IMR-90 (cell line): ENCODE results near the gene SLC25A5. TPM values are rescaled to one million over a fixed set of nuclear protein-coding genes. Genes with fewer than 3 reads are reported as not detected.

ENCODE experiments used
- ATAC-seq: fragments of 200-7000 bp; cut with Tn5 transposase; 2 replicates; pipeline ENCODE4 v1.9.1; 2020; ENCODE audit warnings: low read depth, mild to moderate bottlenecking, moderate library complexity
- BruUV-seq: library from RNA; stranded (reverse); fragments of 400-500 nt; replicated peaks from 2 replicates; lab custom pipeline; 2021; lab: Mats Ljungman, UMichigan
- CTCF ChIA-PET: fragments of 300-600 bp; formaldehyde crosslinking; extraction: SDS; loops from one replicate; lab custom pipeline; 2021; ENCODE audit warnings: antibody characterized with exemption; lab: Yijun Ruan, JAX
- POLR2A ChIA-PET: fragments of 300-600 bp; sonication (Branson Sonifier 250); formaldehyde crosslinking; loops from one replicate; lab custom pipeline; 2022; ENCODE audit warnings: antibody characterized with exemption; ENCODE audit not compliant: unreplicated experiment; lab: Charles Lee
- DNase-seq: peaks from one replicate; pipeline ENCODE4 v3.0.0; 2013
- H2AFZ ChIP-seq: replicated peaks from 2 replicates; pipeline ENCODE3; 2013; ENCODE audit warnings: low read length, mild to moderate bottlenecking; ENCODE audit not compliant: poor library complexity
- H2AK5ac ChIP-seq: 2 replicates; pipeline ENCODE4 v1.6.1; 2013; ENCODE audit warnings: low read depth, low read length, inconsistent platforms
- H2AK9ac ChIP-seq: replicated peaks from 2 replicates; pipeline ENCODE3; 2013; ENCODE audit warnings: mild to moderate bottlenecking, low read depth, low read length, moderate library complexity; ENCODE audit not compliant: poor library complexity
- H2BK120ac ChIP-seq: 2 replicates; pipeline ENCODE4 v1.6.1; 2013; ENCODE audit warnings: low read depth, low read length, inconsistent platforms
- H2BK15ac ChIP-seq: 3 replicates; pipeline ENCODE4 v1.6.1; 2013; ENCODE audit warnings: low read depth, low read length, inconsistent platforms
- H2BK20ac ChIP-seq: 2 replicates; pipeline ENCODE4 v1.6.1; 2013; ENCODE audit warnings: low read depth, mild to moderate bottlenecking, inconsistent platforms, low read length, moderate library complexity
- H2BK5ac ChIP-seq: 2 replicates; pipeline ENCODE4 v1.6.1; 2013; ENCODE audit warnings: mild to moderate bottlenecking, low read depth, low read length, inconsistent platforms; ENCODE audit not compliant: poor library complexity, severe bottlenecking
- H3K14ac ChIP-seq: replicated peaks from 2 replicates; pipeline ENCODE4 v1.6.1; 2013; ENCODE audit warnings: low read depth, low read length, inconsistent platforms
- H3K18ac ChIP-seq: 2 replicates; pipeline ENCODE4 v1.6.1; 2013; ENCODE audit warnings: low read depth, low read length, control low read depth
- H3K23ac ChIP-seq: 2 replicates; pipeline ENCODE4 v1.6.1; 2013; ENCODE audit warnings: low read depth, low read length, inconsistent platforms
- H3K27ac ChIP-seq: 2 replicates; pipeline ENCODE4 v1.5.1; 2013; ENCODE audit warnings: mild to moderate bottlenecking, control low read depth, low read length; ENCODE audit not compliant: insufficient read depth
- H3K27me3 ChIP-seq: 2 replicates; pipeline ENCODE4 v1.6.1; 2013; ENCODE audit warnings: low read length; ENCODE audit not compliant: control insufficient read depth, insufficient read depth
- H3K36me3 ChIP-seq: 2 replicates; pipeline ENCODE4 v1.6.1; 2013; ENCODE audit warnings: low read length, mixed read lengths; ENCODE audit not compliant: control insufficient read depth, insufficient read depth
- H3K4ac ChIP-seq: 2 replicates; pipeline ENCODE4 v1.6.1; 2013; ENCODE audit warnings: low read depth, low read length, inconsistent platforms
- H3K4me1 ChIP-seq: 2 replicates; pipeline ENCODE4 v1.6.1; 2013; ENCODE audit warnings: low read length, mixed read lengths; ENCODE audit not compliant: control insufficient read depth, insufficient read depth
- H3K4me2 ChIP-seq: 2 replicates; pipeline ENCODE4 v1.6.1; 2013; ENCODE audit warnings: low read depth, mild to moderate bottlenecking, control low read depth, low read length, moderate library complexity
- H3K4me3 ChIP-seq: 2 replicates; pipeline ENCODE4 v1.5.1; 2013; ENCODE audit warnings: low read depth, mild to moderate bottlenecking, control low read depth, low read length, moderate library complexity; ENCODE audit not compliant: insufficient read depth
- H3K56ac ChIP-seq: 2 replicates; pipeline ENCODE4 v1.6.1; 2013; ENCODE audit warnings: low read length, inconsistent platforms; ENCODE audit not compliant: insufficient read depth; ENCODE audit errors: extremely low read depth
- H3K79me1 ChIP-seq, 2 experiments: 2 replicates each; pipeline ENCODE4 v1.6.1; 2013; ENCODE audit warnings: low read length in 2 of 2, inconsistent platforms in 1 of 2, low read depth in 1 of 2
- H3K9ac ChIP-seq: 2 replicates; pipeline ENCODE4 v1.6.1; 2013; ENCODE audit warnings: low read depth, low read length, control low read depth
- H3K9me1 ChIP-seq: 2 replicates; pipeline ENCODE4 v1.6.1; 2013; ENCODE audit warnings: low read length, inconsistent platforms; ENCODE audit not compliant: insufficient read depth
- H3K9me3 ChIP-seq: 2 replicates; pipeline ENCODE4 v1.6.1; 2013; ENCODE audit warnings: low read length; ENCODE audit not compliant: control insufficient read depth, insufficient read depth
- H4K20me1 ChIP-seq: 2 replicates; pipeline ENCODE4 v1.6.1; 2013; ENCODE audit warnings: low read length, inconsistent platforms; ENCODE audit not compliant: insufficient read depth
- H4K5ac ChIP-seq: 2 replicates; pipeline ENCODE4 v1.6.1; 2013; ENCODE audit warnings: mild to moderate bottlenecking, low read depth, low read length, control low read depth
- H4K8ac ChIP-seq, 2 experiments: 2 replicates each; pipeline ENCODE4 v1.6.1; 2013; ENCODE audit warnings: low read depth in 2 of 2, low read length in 2 of 2, control low read depth in 1 of 2, inconsistent platforms in 1 of 2
- H4K91ac ChIP-seq: 2 replicates; pipeline ENCODE4 v1.6.1; 2013; ENCODE audit warnings: low read depth, low read length, inconsistent platforms; ENCODE audit not compliant: insufficient read depth
- CHD1 ChIP-seq: IDR thresholded peaks from 2 replicates; pipeline ENCODE4 v1.6.1; 2012; ENCODE audit warnings: low read depth, low read length, improper control_type of control experiment
- FOS ChIP-seq: fragments of 150-350 bp; IDR thresholded peaks from 2 replicates; pipeline ENCODE4 v1.6.1; 2016; ENCODE audit warnings: low read depth, low read length
- WGBS, 2 experiments: methylation state at CpG; one replicate each; pipeline versions ENCODE4 v1.1.5 to v1.1.7; 2013; ENCODE audit warnings: missing lambda C conversion rate in 2 of 2; ENCODE audit not compliant: insufficient read length in 1 of 2; ENCODE audit errors: extremely low coverage in 2 of 2; 5-methylcytosine and 5-hydroxymethylcytosine counted together
- dilution Hi-C: fragments of 300-500 bp; cut with HindIII; formaldehyde crosslinking; loops from one replicate; pipeline ENCODE4 v1.14.3; 2018; ENCODE audit warnings: low sequenced_read_pairs; ENCODE audit not compliant: unreplicated experiment
- in situ Hi-C: fragments of 300-500 bp; cut with MboI; formaldehyde crosslinking; loops from 3 replicates; pipeline ENCODE4 v1.14.3; 2019; ENCODE audit warnings: low sequenced_read_pairs, inconsistent platforms, mixed read lengths
- intact Hi-C: fragments of 100-400 bp; cut with micrococcal nuclease; formaldehyde crosslinking; loops from 2 replicates; pipeline ENCODE4 v1.10.0; 2022
- polyA plus RNA-seq, 3 experiments: library from polyadenylated mRNA; depleted of rRNA; stranded (reverse); fragments of >200 nt; gene quantifications; 2 replicates each; pipeline ENCODE4 v1.2.3, GENCODE V29; 2012; ENCODE audit warnings: low replicate concordance in 1 of 3
- total RNA-seq: library from RNA; depleted of rRNA; stranded (reverse); fragments of >200 nt; gene quantifications from 2 replicates; pipeline ENCODE4 v1.2.3, GENCODE V29; 2012

Gene SLC25A5
- total and polyA plus RNA-seq, 2 of the 4 experiments (the other 2 are of a cell fraction): 216 to 337 TPM

- peak overlapping the region; percentile 54; the same call in 1 of the 2 replicates for H3K4me2 ChIP-seq
- ChIA-PET POLR2A (no interaction called here), CTCF (interaction anchor here (0.6 to 1.5 kb wide), 4 partner anchors 25 to 358 kb away, joined by 3 to 9 read pairs (median 5); no protein-coding TSS in a partner anchor)
- DNase-seq (peak; percentile 55), ATAC-seq (no peak)
- H3K4me3 ChIP-seq: no peak overlapping the region
- no peak overlapping the region for H2BK120ac ChIP-seq
- WGBS, 2 experiments: 67% methylated on average over 4 of the region's 11 CpGs; no CpG with 5 or more reads in 1 of the 2 experiments
- no peak overlapping the region for H3K23ac ChIP-seq
- H3K36me3 ChIP-seq: peaks cover 3% of the 10 kb centered on the region
- no peak overlapping the region for H2BK20ac ChIP-seq
- H3K18ac ChIP-seq: no peak overlapping the region
- BruUV-seq: no TSS peak
- H3K9ac ChIP-seq: no peak overlapping the region
- no peaks in the 10 kb centered on the region for H3K9me3 ChIP-seq
- H3K14ac ChIP-seq: no peak overlapping the region
- intact Hi-C loops: no loop called here
- H4K8ac ChIP-seq: no peak overlapping the region
- H4K5ac ChIP-seq: no peak overlapping the region
- H4K20me1 ChIP-seq: no peaks in the 10 kb centered on the region
- H2AK9ac ChIP-seq: no peak overlapping the region
- peaks cover 4% of the 10 kb centered on the region for H3K4me1 ChIP-seq
- in situ Hi-C loops: no loop called here
- H2AK5ac ChIP-seq: no peak overlapping the region
- no peak overlapping the region for H2AFZ ChIP-seq
- no peak overlapping the region for H2BK5ac ChIP-seq
- TF ChIP-seq FOS (peak; percentile 45; the same call in 1 of the 2 replicates), CHD1 (no peak)
- H3K56ac ChIP-seq: no peak overlapping the region
- H2BK15ac ChIP-seq: no peak overlapping the region
- H3K79me1 ChIP-seq: 0 out of 4 replicates have a peak, but pooled peaks cover 0 to under 1% of the 10 kb centered on the region in 2 experiments
- H3K4ac ChIP-seq: no peak overlapping the region
- H4K91ac ChIP-seq: no peak overlapping the region
- dilution Hi-C loops: no loop called here
- H3K27ac ChIP-seq: no peak overlapping the region
- no peaks in the 10 kb centered on the region for H3K9me1 ChIP-seq
- no peaks in the 10 kb centered on the region for H3K27me3 ChIP-seq
Measured at GRCh38 chrX:119475389-119476101, 7.3 kb downstream of the SLC25A5 start.
